GM12878 (cell line): ENCODE data around the gene OPN3.

Experiments used
- IRF4 ChIP-seq: IDR thresholded peaks from 2 replicates; pipeline ENCODE4 v1.6.1; 2011; ENCODE audit warnings: low read depth, low read length
- TF ChIP-seq, protein P1 (sequence below): fragments of 450-650 bp; IDR thresholded peaks from 2 replicates; pipeline ENCODE4 v1.6.1; 2016; ENCODE audit warnings: mild to moderate bottlenecking

DNA sequence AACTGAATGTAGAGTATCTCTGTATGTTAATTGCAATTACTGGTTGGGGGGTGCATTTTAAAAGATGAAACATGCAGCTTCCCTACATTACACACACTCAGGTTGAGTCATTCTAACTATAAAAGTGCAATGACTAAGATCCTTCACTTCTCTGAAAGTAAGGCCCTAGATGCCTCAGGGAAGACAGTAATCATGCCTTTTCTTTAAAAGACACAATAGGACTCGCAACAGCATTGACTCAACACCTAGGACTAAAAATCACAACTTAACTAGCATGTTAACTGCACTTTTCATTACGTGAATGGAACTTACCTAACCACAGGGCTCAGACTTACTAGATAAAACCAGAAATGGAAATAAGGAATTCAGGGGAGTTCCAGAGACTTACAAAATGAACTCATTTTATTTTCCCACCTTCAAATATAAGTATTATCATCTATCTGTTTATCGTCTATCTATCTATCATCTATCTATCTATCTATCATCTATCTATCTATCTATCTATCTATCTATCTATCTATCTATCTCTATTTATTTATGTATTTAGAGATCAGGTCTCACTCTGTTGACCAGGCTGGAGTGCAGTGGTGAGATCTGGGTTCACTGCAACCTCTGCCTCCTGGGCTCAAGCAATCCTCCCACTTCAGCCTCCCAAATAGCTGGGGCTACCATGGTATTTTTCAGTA lies 47.8 kb downstream of the OPN3 start:
- TF ChIP-seq, protein P1, sequence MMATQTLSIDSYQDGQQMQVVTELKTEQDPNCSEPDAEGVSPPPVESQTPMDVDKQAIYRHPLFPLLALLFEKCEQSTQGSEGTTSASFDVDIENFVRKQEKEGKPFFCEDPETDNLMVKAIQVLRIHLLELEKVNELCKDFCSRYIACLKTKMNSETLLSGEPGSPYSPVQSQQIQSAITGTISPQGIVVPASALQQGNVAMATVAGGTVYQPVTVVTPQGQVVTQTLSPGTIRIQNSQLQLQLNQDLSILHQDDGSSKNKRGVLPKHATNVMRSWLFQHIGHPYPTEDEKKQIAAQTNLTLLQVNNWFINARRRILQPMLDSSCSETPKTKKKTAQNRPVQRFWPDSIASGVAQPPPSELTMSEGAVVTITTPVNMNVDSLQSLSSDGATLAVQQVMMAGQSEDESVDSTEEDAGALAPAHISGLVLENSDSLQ: no peak
- no peak for TF ChIP-seq IRF4
